DMS153 treated with DMSO at 0.1 percent for 48 hours (cell line): ENCODE measurements around the gene SLC25A1.
"Not testable (repeated sequence)": the region's sequence is repeated elsewhere in the genome, so short reads cannot be mapped to it uniquely, and the experiment has no call there.

Experiments
- DNase-seq: peaks from one replicate; lab custom pipeline; 2025; ENCODE audit not compliant: unreplicated experiment; lab: John Stamatoyannopoulos, UW

SLC25A1 gene

GRCh38 chr22:19168088-19168890 lies 10.2 kb downstream of the SLC25A1 start:
- DNase-seq: no peak

GRCh38 chr22:19167106-19167869 lies 11.2 kb downstream of the SLC25A1 start:
- no peak for DNase-seq

- DNase-seq: no peak
Measured at GRCh38 chr22:19166421-19166820, 12.1 kb downstream of the SLC25A1 start.

GRCh38 chr22:19164425-19164824 lies 14.1 kb downstream of the SLC25A1 start:
- DNase-seq: no peak

- not testable (repeated sequence) for DNase-seq
Measured at GRCh38 chr22:19158649-19159048, 19.9 kb downstream of the SLC25A1 start.

GRCh38 chr22:19156109-19156508 lies 22.4 kb downstream of the SLC25A1 start:
- not testable (repeated sequence) for DNase-seq

- no peak for DNase-seq
Measured at GRCh38 chr22:19152942-19153883, 25.3 kb downstream of the SLC25A1 start.

GRCh38 chr22:19151329-19152191 lies 27.0 kb downstream of the SLC25A1 start:
- no peak for DNase-seq

GRCh38 chr22:19150482-19151328 lies 27.8 kb downstream of the SLC25A1 start:
- no peak for DNase-seq

- DNase-seq: no peak
Measured at GRCh38 chr22:19149991-19150390, 28.5 kb downstream of the SLC25A1 start, which contains the start of gene GSC2. TSS of gene GSC2 (minus strand) at chr22:19150292. CDS start at chr22:19150283, 9 bp downstream.

GRCh38 chr22:19149047-19149883 lies 29.3 kb downstream of the SLC25A1 start:
- no peak for DNase-seq

- no peak for DNase-seq
Measured at GRCh38 chr22:19148417-19149046, 30.0 kb downstream of the SLC25A1 start.

GRCh38 chr22:19147195-19147780 lies 31.2 kb downstream of the SLC25A1 start:
- no peak for DNase-seq

- no peak for DNase-seq
Measured at GRCh38 chr22:19146215-19146968, 32.1 kb downstream of the SLC25A1 start.

GRCh38 chr22:19143967-19144400 lies 34.6 kb downstream of the SLC25A1 start:
- DNase-seq: no peak

- no peak for DNase-seq
Measured at GRCh38 chr22:19143212-19143611, 35.3 kb downstream of the SLC25A1 start.

- DNase-seq: no peak
Measured at GRCh38 chr22:19142394-19142793, 36.1 kb downstream of the SLC25A1 start.
